Keratinocyte (primary cell): ENCODE measurements around the gene TPRX1. TPM values are rescaled to one million over a fixed set of nuclear protein-coding genes. Genes with fewer than 3 reads are reported as not detected.
A peak's percentile ranks its signal among the peaks of the same experiment; 100 is the strongest.

Source experiments
- DNase-seq: peaks from one replicate; pipeline ENCODE4 v3.0.0-alpha.2; 2011; ENCODE audit warnings: low read depth, missing footprints, low spot score
- FAIRE-seq: peaks from 2 replicates; lab custom pipeline; 2011; peaks lifted over from hg19 to GRCh38; lab: Jason Lieb, UNC
- H2AFZ ChIP-seq: 2 replicates; pipeline ENCODE4 v1.6.0; 2012; ENCODE audit warnings: low read length, control low read depth, inconsistent platforms; ENCODE audit not compliant: control insufficient read depth
- H3K27ac ChIP-seq: 2 replicates; pipeline ENCODE4 v1.5.1; 2011; ENCODE audit warnings: low read length; ENCODE audit not compliant: control insufficient read depth, insufficient read depth
- H3K27me3 ChIP-seq: 3 replicates; pipeline ENCODE4 v1.6.0; 2011; ENCODE audit warnings: low read length; ENCODE audit not compliant: control insufficient read depth, insufficient read depth; ENCODE audit errors: extremely low read depth
- H3K36me3 ChIP-seq, 2 experiments: 2 replicates in 1 of 2; 3 replicates in 1 of 2; pipeline ENCODE4 v1.5.1; 2011; ENCODE audit warnings: low read length in 2 of 2, mild to moderate bottlenecking in 1 of 2; ENCODE audit not compliant: control insufficient read depth in 2 of 2, insufficient read depth in 2 of 2; ENCODE audit errors: extremely low read depth in 1 of 2
- H3K4me1 ChIP-seq: 3 replicates; pipeline ENCODE4 v1.5.1; 2011; ENCODE audit warnings: low read length; ENCODE audit not compliant: control insufficient read depth, insufficient read depth; ENCODE audit errors: extremely low read depth
- H3K4me2 ChIP-seq: 3 replicates; pipeline ENCODE4 v1.6.0; 2011; ENCODE audit warnings: low read depth, low read length; ENCODE audit not compliant: control insufficient read depth, insufficient read depth; ENCODE audit errors: extremely low read depth
- H3K4me3 ChIP-seq, 3 experiments: fragments of 200-600 bp in 1 of 3; sonication (generic) in 1 of 3; 2 replicates in 2 of 3; 3 replicates in 1 of 3; pipeline ENCODE4 v1.5.1; 2011 to 2016; ENCODE audit warnings: low read length in 3 of 3, mild to moderate bottlenecking in 3 of 3, control low read depth in 2 of 3, inconsistent platforms in 1 of 3, low read depth in 1 of 3, mixed read lengths in 1 of 3, mixed run types in 1 of 3, moderate library complexity in 1 of 3; ENCODE audit not compliant: control insufficient read depth in 2 of 3, insufficient read depth in 2 of 3; ENCODE audit errors: extremely low read depth in 1 of 3
- H3K79me2 ChIP-seq: 2 replicates; pipeline ENCODE4 v1.6.0; 2012; ENCODE audit warnings: low read length; ENCODE audit not compliant: control insufficient read depth, insufficient read depth
- H3K9ac ChIP-seq: 3 replicates; pipeline ENCODE4 v1.6.0; 2011; ENCODE audit warnings: low read length; ENCODE audit not compliant: control insufficient read depth, insufficient read depth; ENCODE audit errors: extremely low read depth
- H3K9me1 ChIP-seq: 3 replicates; pipeline ENCODE4 v1.6.0; 2011; ENCODE audit warnings: low read length; ENCODE audit not compliant: control insufficient read depth, insufficient read depth; ENCODE audit errors: extremely low read depth
- H3K9me3 ChIP-seq: 2 replicates; pipeline ENCODE4 v1.5.1; 2012; ENCODE audit warnings: low read depth, low read length; ENCODE audit not compliant: control insufficient read depth
- H4K20me1 ChIP-seq: 3 replicates; pipeline ENCODE4 v1.6.0; 2011; ENCODE audit warnings: low read length; ENCODE audit not compliant: control insufficient read depth, insufficient read depth; ENCODE audit errors: extremely low read depth
- EZH2 ChIP-seq: IDR thresholded peaks from one replicate; pipeline ENCODE4 v1.6.1; 2012; ENCODE audit warnings: inconsistent platforms, mild to moderate bottlenecking, low read length, moderate library complexity
- dilution Hi-C: fragments of 300-500 bp; cut with MboI; formaldehyde crosslinking; loops from one replicate; pipeline ENCODE4 v1.7.0; 2020; ENCODE audit warnings: low sequenced_read_pairs; ENCODE audit not compliant: extremely low pct_ligation_motif_present
- polyA plus RNA-seq, 5 experiments: library from polyadenylated mRNA; depleted of rRNA in 3 of 5; stranded (reverse) in 3 of 5; stranded (forward) in 1 of 5; unstranded in 1 of 5; fragments of >200 nt; gene quantifications; 1 replicate in 1 of 5; 2 replicates in 3 of 5; 3 replicates in 1 of 5; pipeline versions ENCODE4 v1.2.1 to v1.2.3, GENCODE V29; 2011 to 2012; ENCODE audit warnings: missing spikeins in 2 of 5, low read depth in 1 of 5, low replicate concordance in 1 of 5
- TF ChIP-seq, protein P1 (sequence below), 3 experiments: IDR thresholded peaks in 1 of 3; conservative IDR thresholded peaks in 1 of 3; optimal IDR thresholded peaks in 1 of 3; 2 replicates in 2 of 3; 3 replicates in 1 of 3; pipeline versions ENCODE3 to v1.5.1; 2011; ENCODE audit warnings: low read length in 3 of 3, mild to moderate bottlenecking in 3 of 3, moderate library complexity in 2 of 3, control low read depth in 1 of 3, inconsistent platforms in 1 of 3; ENCODE audit not compliant: insufficient read depth in 2 of 3; ENCODE audit errors: extremely low read depth in 1 of 3

Gene TPRX1
- polyA plus RNA-seq, 1 donor (not counting 4 experiments of a cell fraction or from before 2014, with no cell fraction given): not detected

DNA sequence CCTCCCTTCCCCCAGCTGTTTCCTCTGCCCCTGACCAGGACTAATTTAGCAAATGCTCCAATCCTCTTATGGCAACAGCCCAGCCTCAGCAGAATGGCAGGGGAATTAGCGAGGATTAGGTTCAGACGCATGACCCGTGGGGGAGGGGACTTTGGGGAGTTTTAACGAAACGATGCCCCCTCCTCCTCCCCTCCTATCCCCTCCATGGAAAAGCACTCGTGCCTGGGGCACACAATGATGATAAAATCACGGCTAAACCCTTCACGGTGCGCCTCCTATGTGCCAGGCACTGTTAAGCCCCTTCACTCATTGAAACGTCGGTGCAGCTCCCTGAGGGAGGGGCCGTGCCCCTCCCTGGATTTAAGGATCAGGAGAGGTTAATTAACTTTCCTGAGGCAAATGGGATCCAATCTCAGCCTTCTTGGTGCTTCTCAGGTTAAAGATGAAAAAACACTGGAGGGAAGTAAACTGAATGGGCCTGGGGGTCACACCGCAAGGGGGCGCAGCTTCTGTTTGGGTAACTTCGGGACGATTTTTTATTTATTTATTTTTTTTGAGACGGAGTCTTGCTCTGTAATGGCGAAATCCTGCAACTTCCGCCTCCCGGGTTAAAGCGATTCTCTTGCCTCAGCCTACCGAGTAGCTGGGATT, 44.6 kb upstream of the TPRX1 start:
- H2AFZ ChIP-seq: no peak overlapping the region

DNA sequence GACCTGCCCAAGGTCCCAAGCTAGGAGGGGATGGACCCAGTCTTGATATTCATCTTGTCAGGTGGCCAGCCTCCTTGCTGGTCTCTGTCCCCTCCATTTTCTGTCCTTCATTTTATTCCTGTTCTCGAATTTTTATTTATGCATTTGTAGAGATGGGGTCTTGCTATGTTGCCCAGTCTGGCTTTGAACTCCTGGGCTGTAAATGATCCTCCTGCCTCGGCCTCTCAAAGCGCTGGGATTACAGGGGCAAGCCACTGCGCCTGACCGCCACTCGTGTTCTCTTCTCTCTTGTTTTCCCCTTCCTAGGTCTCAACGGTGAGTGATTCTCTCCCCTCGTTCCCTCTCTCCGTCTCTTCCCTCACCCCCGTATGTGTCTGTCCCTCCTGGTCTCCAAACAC, 44.1 kb upstream of the TPRX1 start:
- H3K79me2 ChIP-seq: no peaks in the 10 kb centered on the region
- dilution Hi-C loops: no loop called here
- FAIRE-seq (no peak), DNase-seq (no peak)
- peaks cover 12% of the 10 kb centered on the region for H3K27me3 ChIP-seq
- no peaks in the 10 kb centered on the region for H3K4me1 ChIP-seq
- H3K9me3 ChIP-seq: no peaks in the 10 kb centered on the region
- H3K4me2 ChIP-seq: no peak overlapping the region
- H3K4me3 ChIP-seq: no peak overlapping the region
- H3K9ac ChIP-seq: no peak overlapping the region
- TF ChIP-seq EZH2: no peak
- TF ChIP-seq, protein P1, sequence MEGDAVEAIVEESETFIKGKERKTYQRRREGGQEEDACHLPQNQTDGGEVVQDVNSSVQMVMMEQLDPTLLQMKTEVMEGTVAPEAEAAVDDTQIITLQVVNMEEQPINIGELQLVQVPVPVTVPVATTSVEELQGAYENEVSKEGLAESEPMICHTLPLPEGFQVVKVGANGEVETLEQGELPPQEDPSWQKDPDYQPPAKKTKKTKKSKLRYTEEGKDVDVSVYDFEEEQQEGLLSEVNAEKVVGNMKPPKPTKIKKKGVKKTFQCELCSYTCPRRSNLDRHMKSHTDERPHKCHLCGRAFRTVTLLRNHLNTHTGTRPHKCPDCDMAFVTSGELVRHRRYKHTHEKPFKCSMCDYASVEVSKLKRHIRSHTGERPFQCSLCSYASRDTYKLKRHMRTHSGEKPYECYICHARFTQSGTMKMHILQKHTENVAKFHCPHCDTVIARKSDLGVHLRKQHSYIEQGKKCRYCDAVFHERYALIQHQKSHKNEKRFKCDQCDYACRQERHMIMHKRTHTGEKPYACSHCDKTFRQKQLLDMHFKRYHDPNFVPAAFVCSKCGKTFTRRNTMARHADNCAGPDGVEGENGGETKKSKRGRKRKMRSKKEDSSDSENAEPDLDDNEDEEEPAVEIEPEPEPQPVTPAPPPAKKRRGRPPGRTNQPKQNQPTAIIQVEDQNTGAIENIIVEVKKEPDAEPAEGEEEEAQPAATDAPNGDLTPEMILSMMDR (optimal IDR thresholded peaks at IDR 0.05 in 1 of 3, IDR thresholded peaks at IDR 0.05 in 1 of 3, conservative IDR thresholded peaks at IDR 0.05 in 1 of 3; ENCODE audit: extremely low read depth in 1 of 3, insufficient read depth in 2 of 3, low read length in 3 of 3): no peak
- no peak overlapping the region for H3K27ac ChIP-seq
- H4K20me1 ChIP-seq: no peaks in the 10 kb centered on the region
- no peaks in the 10 kb centered on the region for H3K36me3 ChIP-seq
- H2AFZ ChIP-seq: no peak overlapping the region
- no peaks in the 10 kb centered on the region for H3K9me1 ChIP-seq

More for the DNA sequence above, 44.6 kb upstream of the TPRX1 start:
- FAIRE-seq (no peak), DNase-seq (no peak)
- Histone ChIP-seq H3K4me1 (no peaks in the 10 kb centered on the region), H4K20me1 (no peaks in the 10 kb centered on the region), H3K4me3 (no peak overlapping the region), H3K36me3 (no peaks in the 10 kb centered on the region), H3K27ac (no peak overlapping the region), H3K9me3 (no peaks in the 10 kb centered on the region), H3K79me2 (no peaks in the 10 kb centered on the region), H3K9me1 (no peaks in the 10 kb centered on the region), H3K4me2 (peak overlapping the region; percentile 2), H3K27me3 (peaks cover 12% of the 10 kb centered on the region), H3K9ac (no peak overlapping the region)
- TF ChIP-seq, protein P1 (optimal IDR thresholded peaks at IDR 0.05 in 1 of 3, IDR thresholded peaks at IDR 0.05 in 1 of 3, conservative IDR thresholded peaks at IDR 0.05 in 1 of 3; ENCODE audit: extremely low read depth in 1 of 3, insufficient read depth in 2 of 3, low read length in 3 of 3): peak; percentile 15 to 46 (median 35)
- TF ChIP-seq EZH2: no peak
- dilution Hi-C loops: no loop called here
